HTR-8/SVneo (cell line): ENCODE measurements around the gene ASPDH.
"Not testable (repeated sequence)": the region's sequence is repeated elsewhere in the genome, so short reads cannot be mapped to it uniquely, and the experiment has no call there.

Experiments
- DNase-seq: peaks from one replicate; pipeline ENCODE4 v3.0.0; 2011; ENCODE audit warnings: low spot score, mixed read lengths; ENCODE audit not compliant: insufficient read length
- FAIRE-seq: peaks from 2 replicates; lab custom pipeline; 2011; peaks lifted over from hg19 to GRCh38; lab: Jason Lieb, UNC

The ASPDH gene

GRCh38 chr19:50481351-50482149 is 32.2 kb downstream of the ASPDH start:
- FAIRE-seq = no peak
- no peak for DNase-seq

GRCh38 chr19:50480281-50481111 is 33.2 kb downstream of the ASPDH start:
- FAIRE-seq (no peak), DNase-seq (no peak)

- FAIRE-seq (no peak), DNase-seq (no peak)
These were observed 33.9 kb downstream of the ASPDH start for GRCh38 chr19:50479761-50480251.

- no peak for DNase-seq
- no peak for FAIRE-seq
These were observed 34.6 kb downstream of the ASPDH start for GRCh38 chr19:50478901-50479715.

- FAIRE-seq (no peak), DNase-seq (no peak)
These were observed 35.8 kb downstream of the ASPDH start for GRCh38 chr19:50477751-50478515.

GRCh38 chr19:50476907-50477238 is 36.8 kb downstream of the ASPDH start:
- no peak for FAIRE-seq

GRCh38 chr19:50476224-50476906 is 37.3 kb downstream of the ASPDH start, which contains the start of the genes EMC10 and GARIN5A:
Gene EMC10, plus strand, starts transcription at chr19:50476507. Its CDS starts 38 bp downstream, at chr19:50476545.
Gene GARIN5A, minus strand, starts transcription at chr19:50476848. Its CDS starts 460 bp downstream, at chr19:50476388.
- DNase-seq (peak; percentile 98), FAIRE-seq (peak; percentile 28)

More at GRCh38 chr19:50476907-50477238, 36.8 kb downstream of the ASPDH start:
- DNase-seq = no peak

- FAIRE-seq = no peak
These were observed 37.9 kb downstream of the ASPDH start for GRCh38 chr19:50475736-50476223.

GRCh38 chr19:50475101-50475568 is 38.6 kb downstream of the ASPDH start:
- DNase-seq (no peak), FAIRE-seq (no peak)

More at GRCh38 chr19:50475736-50476223, 37.9 kb downstream of the ASPDH start:
- DNase-seq = no peak

GRCh38 chr19:50473336-50473735 is 40.4 kb downstream of the ASPDH start:
- not testable (repeated sequence) for FAIRE-seq

GRCh38 chr19:50468818-50469217 is 44.9 kb downstream of the ASPDH start:
- no peak for FAIRE-seq
- DNase-seq = no peak

More at GRCh38 chr19:50473336-50473735, 40.4 kb downstream of the ASPDH start:
- DNase-seq = not testable (repeated sequence)

GRCh38 chr19:50467566-50467965 is 46.1 kb downstream of the ASPDH start:
- FAIRE-seq = no peak
- no peak for DNase-seq

GRCh38 chr19:50466706-50467039 is 47.0 kb downstream of the ASPDH start:
- FAIRE-seq (no peak), DNase-seq (no peak)

- no peak for FAIRE-seq
- DNase-seq = no peak
These were observed 47.6 kb downstream of the ASPDH start for GRCh38 chr19:50465986-50466705.

- FAIRE-seq = no peak
- no peak for DNase-seq
These were observed 48.7 kb downstream of the ASPDH start for GRCh38 chr19:50465000-50465399.

- no peak for FAIRE-seq
- DNase-seq = no peak
These were observed 49.4 kb downstream of the ASPDH start for GRCh38 chr19:50464348-50464747.

- FAIRE-seq = no peak
- DNase-seq = no peak
These were observed 50.7 kb downstream of the ASPDH start for GRCh38 chr19:50462970-50463369.
